Fibroblast of lung (primary cell): Measurements from ENCODE around the gene COX10.
"Not testable (repeated sequence)": the region's sequence is repeated elsewhere in the genome, so short reads cannot be mapped to it uniquely, and the experiment has no call there.

ENCODE experiments used
- EZH2 ChIP-seq: IDR thresholded peaks from 2 replicates; pipeline ENCODE4 v1.5.1; 2012; ENCODE audit warnings: low read length, control low read depth, mild to moderate bottlenecking; ENCODE audit errors: missing control alignments
- TF ChIP-seq, protein P1 (sequence below), 2 donors: IDR thresholded peaks in 1 of 2; conservative IDR thresholded peaks in 1 of 2; 1 replicate in 1 of 2; 2 replicates in 1 of 2; pipeline ENCODE4 v1.5.1; 2011 to 2012; ENCODE audit warnings: low read length in 2 of 2, control low read depth in 1 of 2, inconsistent platforms in 1 of 2, low read depth in 1 of 2, mild to moderate bottlenecking in 1 of 2

DNA sequence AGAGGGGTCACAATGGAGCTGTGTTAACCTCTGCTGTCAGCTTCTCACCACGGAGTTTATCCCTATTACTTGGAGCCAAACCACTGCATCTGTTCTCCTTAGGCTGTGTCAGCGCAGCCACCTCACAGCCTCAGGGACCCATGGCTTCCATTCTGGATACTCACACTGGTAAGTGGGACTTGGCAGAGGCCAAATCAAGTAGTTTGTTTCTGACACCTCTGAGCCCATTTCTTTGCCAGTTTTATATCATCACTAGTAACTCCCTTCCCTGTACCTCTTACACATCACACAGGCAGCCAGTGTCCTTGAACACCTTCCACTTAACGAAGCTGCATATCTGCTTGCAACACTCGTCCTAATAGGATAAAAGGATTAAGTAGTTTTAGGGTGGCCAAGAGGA lies 108.5 kb downstream of the COX10 start:
- TF ChIP-seq, protein P1, sequence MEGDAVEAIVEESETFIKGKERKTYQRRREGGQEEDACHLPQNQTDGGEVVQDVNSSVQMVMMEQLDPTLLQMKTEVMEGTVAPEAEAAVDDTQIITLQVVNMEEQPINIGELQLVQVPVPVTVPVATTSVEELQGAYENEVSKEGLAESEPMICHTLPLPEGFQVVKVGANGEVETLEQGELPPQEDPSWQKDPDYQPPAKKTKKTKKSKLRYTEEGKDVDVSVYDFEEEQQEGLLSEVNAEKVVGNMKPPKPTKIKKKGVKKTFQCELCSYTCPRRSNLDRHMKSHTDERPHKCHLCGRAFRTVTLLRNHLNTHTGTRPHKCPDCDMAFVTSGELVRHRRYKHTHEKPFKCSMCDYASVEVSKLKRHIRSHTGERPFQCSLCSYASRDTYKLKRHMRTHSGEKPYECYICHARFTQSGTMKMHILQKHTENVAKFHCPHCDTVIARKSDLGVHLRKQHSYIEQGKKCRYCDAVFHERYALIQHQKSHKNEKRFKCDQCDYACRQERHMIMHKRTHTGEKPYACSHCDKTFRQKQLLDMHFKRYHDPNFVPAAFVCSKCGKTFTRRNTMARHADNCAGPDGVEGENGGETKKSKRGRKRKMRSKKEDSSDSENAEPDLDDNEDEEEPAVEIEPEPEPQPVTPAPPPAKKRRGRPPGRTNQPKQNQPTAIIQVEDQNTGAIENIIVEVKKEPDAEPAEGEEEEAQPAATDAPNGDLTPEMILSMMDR (conservative IDR thresholded peaks at IDR 0.05 in 1 of 2, IDR thresholded peaks at IDR 0.05 in 1 of 2; ENCODE audit: low read depth in 1 of 2, low read length in 2 of 2), result not testable (repeated sequence)
- TF ChIP-seq EZH2, result not testable (repeated sequence)
